ENCODE measurements around the gene SOCS1. TPM values are rescaled to one million over a fixed set of nuclear protein-coding genes. Genes with fewer than 3 reads are reported as not detected.

The SOCS1 gene
- total and polyA plus RNA-seq, 9 of the 15 experiments (the other 6 are each of a cell fraction or from before 2014, with no cell fraction given): 0.04 to 7.5 (median 2.3) TPM

DNA sequence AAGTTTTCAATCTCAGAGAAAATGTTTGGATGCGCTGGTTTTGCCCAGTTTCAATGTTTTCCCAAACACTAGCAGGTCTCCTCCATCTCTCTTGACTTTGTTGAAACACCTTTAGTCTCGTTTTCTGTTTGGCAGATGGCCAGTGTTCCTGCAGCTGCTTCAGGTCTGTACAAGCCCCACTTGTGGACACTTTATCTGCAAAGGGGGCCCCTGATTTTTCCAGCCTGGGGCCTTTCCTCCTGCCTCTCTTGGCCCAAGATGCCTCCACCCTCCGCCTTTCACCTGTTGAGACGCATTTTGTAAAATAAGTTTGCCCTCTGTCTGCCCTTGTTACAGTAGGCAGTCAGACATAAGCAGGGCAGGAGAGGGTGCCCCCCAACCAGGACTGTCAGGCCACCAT is 47.0 kb upstream of the SOCS1 start:
- H2AFZ ChIP-seq (ENCODE audit: low read depth, low read length): no peak overlapping the region
- TF ChIP-seq SMAD1 (IDR thresholded peaks at IDR 0.05; ENCODE audit: low read depth, low read length, partially characterized antibody) (no peak), LARP7 (IDR thresholded peaks at IDR 0.05) (no peak), MAFG (tag; conservative IDR thresholded peaks at IDR 0.05) (no peak), PBX2 (CRISPR knock-in tag; IDR thresholded peaks at IDR 0.05; ENCODE audit: low read depth) (no peak), PBX2 (tag; conservative IDR thresholded peaks at IDR 0.05; ENCODE audit: low read depth) (no peak), POLR2G (IDR thresholded peaks at IDR 0.05; ENCODE audit: low read depth, low read length) (no peak)
- TF ChIP-seq, protein P1, sequence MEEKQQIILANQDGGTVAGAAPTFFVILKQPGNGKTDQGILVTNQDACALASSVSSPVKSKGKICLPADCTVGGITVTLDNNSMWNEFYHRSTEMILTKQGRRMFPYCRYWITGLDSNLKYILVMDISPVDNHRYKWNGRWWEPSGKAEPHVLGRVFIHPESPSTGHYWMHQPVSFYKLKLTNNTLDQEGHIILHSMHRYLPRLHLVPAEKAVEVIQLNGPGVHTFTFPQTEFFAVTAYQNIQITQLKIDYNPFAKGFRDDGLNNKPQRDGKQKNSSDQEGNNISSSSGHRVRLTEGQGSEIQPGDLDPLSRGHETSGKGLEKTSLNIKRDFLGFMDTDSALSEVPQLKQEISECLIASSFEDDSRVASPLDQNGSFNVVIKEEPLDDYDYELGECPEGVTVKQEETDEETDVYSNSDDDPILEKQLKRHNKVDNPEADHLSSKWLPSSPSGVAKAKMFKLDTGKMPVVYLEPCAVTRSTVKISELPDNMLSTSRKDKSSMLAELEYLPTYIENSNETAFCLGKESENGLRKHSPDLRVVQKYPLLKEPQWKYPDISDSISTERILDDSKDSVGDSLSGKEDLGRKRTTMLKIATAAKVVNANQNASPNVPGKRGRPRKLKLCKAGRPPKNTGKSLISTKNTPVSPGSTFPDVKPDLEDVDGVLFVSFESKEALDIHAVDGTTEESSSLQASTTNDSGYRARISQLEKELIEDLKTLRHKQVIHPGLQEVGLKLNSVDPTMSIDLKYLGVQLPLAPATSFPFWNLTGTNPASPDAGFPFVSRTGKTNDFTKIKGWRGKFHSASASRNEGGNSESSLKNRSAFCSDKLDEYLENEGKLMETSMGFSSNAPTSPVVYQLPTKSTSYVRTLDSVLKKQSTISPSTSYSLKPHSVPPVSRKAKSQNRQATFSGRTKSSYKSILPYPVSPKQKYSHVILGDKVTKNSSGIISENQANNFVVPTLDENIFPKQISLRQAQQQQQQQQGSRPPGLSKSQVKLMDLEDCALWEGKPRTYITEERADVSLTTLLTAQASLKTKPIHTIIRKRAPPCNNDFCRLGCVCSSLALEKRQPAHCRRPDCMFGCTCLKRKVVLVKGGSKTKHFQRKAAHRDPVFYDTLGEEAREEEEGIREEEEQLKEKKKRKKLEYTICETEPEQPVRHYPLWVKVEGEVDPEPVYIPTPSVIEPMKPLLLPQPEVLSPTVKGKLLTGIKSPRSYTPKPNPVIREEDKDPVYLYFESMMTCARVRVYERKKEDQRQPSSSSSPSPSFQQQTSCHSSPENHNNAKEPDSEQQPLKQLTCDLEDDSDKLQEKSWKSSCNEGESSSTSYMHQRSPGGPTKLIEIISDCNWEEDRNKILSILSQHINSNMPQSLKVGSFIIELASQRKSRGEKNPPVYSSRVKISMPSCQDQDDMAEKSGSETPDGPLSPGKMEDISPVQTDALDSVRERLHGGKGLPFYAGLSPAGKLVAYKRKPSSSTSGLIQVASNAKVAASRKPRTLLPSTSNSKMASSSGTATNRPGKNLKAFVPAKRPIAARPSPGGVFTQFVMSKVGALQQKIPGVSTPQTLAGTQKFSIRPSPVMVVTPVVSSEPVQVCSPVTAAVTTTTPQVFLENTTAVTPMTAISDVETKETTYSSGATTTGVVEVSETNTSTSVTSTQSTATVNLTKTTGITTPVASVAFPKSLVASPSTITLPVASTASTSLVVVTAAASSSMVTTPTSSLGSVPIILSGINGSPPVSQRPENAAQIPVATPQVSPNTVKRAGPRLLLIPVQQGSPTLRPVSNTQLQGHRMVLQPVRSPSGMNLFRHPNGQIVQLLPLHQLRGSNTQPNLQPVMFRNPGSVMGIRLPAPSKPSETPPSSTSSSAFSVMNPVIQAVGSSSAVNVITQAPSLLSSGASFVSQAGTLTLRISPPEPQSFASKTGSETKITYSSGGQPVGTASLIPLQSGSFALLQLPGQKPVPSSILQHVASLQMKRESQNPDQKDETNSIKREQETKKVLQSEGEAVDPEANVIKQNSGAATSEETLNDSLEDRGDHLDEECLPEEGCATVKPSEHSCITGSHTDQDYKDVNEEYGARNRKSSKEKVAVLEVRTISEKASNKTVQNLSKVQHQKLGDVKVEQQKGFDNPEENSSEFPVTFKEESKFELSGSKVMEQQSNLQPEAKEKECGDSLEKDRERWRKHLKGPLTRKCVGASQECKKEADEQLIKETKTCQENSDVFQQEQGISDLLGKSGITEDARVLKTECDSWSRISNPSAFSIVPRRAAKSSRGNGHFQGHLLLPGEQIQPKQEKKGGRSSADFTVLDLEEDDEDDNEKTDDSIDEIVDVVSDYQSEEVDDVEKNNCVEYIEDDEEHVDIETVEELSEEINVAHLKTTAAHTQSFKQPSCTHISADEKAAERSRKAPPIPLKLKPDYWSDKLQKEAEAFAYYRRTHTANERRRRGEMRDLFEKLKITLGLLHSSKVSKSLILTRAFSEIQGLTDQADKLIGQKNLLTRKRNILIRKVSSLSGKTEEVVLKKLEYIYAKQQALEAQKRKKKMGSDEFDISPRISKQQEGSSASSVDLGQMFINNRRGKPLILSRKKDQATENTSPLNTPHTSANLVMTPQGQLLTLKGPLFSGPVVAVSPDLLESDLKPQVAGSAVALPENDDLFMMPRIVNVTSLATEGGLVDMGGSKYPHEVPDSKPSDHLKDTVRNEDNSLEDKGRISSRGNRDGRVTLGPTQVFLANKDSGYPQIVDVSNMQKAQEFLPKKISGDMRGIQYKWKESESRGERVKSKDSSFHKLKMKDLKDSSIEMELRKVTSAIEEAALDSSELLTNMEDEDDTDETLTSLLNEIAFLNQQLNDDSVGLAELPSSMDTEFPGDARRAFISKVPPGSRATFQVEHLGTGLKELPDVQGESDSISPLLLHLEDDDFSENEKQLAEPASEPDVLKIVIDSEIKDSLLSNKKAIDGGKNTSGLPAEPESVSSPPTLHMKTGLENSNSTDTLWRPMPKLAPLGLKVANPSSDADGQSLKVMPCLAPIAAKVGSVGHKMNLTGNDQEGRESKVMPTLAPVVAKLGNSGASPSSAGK (IDR thresholded peaks at IDR 0.05): no peak
- TF ChIP-seq, protein P2, sequence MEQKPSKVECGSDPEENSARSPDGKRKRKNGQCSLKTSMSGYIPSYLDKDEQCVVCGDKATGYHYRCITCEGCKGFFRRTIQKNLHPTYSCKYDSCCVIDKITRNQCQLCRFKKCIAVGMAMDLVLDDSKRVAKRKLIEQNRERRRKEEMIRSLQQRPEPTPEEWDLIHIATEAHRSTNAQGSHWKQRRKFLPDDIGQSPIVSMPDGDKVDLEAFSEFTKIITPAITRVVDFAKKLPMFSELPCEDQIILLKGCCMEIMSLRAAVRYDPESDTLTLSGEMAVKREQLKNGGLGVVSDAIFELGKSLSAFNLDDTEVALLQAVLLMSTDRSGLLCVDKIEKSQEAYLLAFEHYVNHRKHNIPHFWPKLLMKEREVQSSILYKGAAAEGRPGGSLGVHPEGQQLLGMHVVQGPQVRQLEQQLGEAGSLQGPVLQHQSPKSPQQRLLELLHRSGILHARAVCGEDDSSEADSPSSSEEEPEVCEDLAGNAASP (IDR thresholded peaks at IDR 0.05): no peak

More for the DNA sequence above, 47.0 kb upstream of the SOCS1 start:
- H3K9me1 ChIP-seq (ENCODE audit: control insufficient read depth, insufficient read depth, low read length): no peaks in the 10 kb centered on the region
- peaks cover 0 to 6% of the 10 kb centered on the region in 2 experiments; a peak in 2 of 5 replicates for H3K27me3 ChIP-seq (ENCODE audit: control insufficient read depth in 2 of 2, insufficient read depth in 2 of 2, low read length in 2 of 2)
- FAIRE-seq (no peak), DNase-seq (ENCODE audit: extremely low read depth in 1 of 4, low spot score in 3 of 4) (no peak), ATAC-seq (no peak)
- peaks cover under 1 to 5% of the 10 kb centered on the region in 2 experiments; a peak in 2 of 5 replicates for H3K4me1 ChIP-seq (replicated peaks in 1 of 2; ENCODE audit: control insufficient read depth in 2 of 2, insufficient read depth in 2 of 2, low read length in 2 of 2)
- H3K4me3 ChIP-seq: no peak overlapping the region
- intact Hi-C loops (cut with micrococcal nuclease) (no loop called here), in situ Hi-C loops (cut with MboI) (no loop called here)
- POLR2A ChIA-PET: no interaction called here
- 38% methylated on average over 4 of the region's 4 CpGs for WGBS (ENCODE audit: insufficient coverage, low coverage, missing lambda C conversion rate)
- CTCF ChIA-PET (ENCODE audit: low intra/inter-chr PET ratio): no interaction called here
- no peak overlapping the region for H3K4me2 ChIP-seq (ENCODE audit: insufficient read depth, low read length)
- H3K9ac ChIP-seq (ENCODE audit: insufficient read depth in 1 of 2, low read depth in 2 of 2, low read length in 2 of 2): no peak overlapping the region
- no peaks in the 10 kb centered on the region for H3K79me2 ChIP-seq (ENCODE audit: control insufficient read depth, insufficient read depth, low read length)
- no peak overlapping the region for H3K27ac ChIP-seq (ENCODE audit: extremely low read depth, low read depth, low read length)
- BruUV-seq (replicated peaks): no TSS peak
- H3K9me3 ChIP-seq (replicated peaks; ENCODE audit: control insufficient read depth, insufficient read depth, low read depth, low read length): no peaks in the 10 kb centered on the region
- no peaks in the 10 kb centered on the region for H3K36me3 ChIP-seq (ENCODE audit: control insufficient read depth, insufficient read depth, low read length)
- no peaks in the 10 kb centered on the region for H4K20me1 ChIP-seq (replicated peaks; ENCODE audit: control insufficient read depth, insufficient read depth, low read length)

All from K562 (cell line).